ENCODE data around the gene SPON1.

DNA sequence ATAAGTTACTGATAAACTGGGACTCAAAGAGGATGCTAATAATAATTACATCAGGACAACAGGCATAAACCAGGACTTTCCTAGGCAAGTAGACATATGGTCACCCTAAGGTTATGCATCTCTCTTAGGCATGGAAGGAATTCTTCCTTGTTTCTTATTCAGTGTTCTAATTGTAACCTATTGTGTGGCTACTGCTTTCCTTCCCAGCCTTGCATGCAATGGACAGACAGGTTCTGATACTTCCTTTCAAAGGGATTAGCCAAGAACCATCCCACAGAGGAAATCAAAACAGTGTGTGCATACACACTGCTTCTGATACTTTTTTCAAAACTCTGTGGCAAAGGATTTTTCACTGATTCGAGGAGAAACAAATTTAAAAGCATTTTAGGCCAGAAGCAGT, 348.2 kb downstream of the SPON1 start:
- TF ChIP-seq, protein P1, sequence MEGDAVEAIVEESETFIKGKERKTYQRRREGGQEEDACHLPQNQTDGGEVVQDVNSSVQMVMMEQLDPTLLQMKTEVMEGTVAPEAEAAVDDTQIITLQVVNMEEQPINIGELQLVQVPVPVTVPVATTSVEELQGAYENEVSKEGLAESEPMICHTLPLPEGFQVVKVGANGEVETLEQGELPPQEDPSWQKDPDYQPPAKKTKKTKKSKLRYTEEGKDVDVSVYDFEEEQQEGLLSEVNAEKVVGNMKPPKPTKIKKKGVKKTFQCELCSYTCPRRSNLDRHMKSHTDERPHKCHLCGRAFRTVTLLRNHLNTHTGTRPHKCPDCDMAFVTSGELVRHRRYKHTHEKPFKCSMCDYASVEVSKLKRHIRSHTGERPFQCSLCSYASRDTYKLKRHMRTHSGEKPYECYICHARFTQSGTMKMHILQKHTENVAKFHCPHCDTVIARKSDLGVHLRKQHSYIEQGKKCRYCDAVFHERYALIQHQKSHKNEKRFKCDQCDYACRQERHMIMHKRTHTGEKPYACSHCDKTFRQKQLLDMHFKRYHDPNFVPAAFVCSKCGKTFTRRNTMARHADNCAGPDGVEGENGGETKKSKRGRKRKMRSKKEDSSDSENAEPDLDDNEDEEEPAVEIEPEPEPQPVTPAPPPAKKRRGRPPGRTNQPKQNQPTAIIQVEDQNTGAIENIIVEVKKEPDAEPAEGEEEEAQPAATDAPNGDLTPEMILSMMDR (IDR thresholded peaks at IDR 0.05): no peak
- TF ChIP-seq, protein P2, sequence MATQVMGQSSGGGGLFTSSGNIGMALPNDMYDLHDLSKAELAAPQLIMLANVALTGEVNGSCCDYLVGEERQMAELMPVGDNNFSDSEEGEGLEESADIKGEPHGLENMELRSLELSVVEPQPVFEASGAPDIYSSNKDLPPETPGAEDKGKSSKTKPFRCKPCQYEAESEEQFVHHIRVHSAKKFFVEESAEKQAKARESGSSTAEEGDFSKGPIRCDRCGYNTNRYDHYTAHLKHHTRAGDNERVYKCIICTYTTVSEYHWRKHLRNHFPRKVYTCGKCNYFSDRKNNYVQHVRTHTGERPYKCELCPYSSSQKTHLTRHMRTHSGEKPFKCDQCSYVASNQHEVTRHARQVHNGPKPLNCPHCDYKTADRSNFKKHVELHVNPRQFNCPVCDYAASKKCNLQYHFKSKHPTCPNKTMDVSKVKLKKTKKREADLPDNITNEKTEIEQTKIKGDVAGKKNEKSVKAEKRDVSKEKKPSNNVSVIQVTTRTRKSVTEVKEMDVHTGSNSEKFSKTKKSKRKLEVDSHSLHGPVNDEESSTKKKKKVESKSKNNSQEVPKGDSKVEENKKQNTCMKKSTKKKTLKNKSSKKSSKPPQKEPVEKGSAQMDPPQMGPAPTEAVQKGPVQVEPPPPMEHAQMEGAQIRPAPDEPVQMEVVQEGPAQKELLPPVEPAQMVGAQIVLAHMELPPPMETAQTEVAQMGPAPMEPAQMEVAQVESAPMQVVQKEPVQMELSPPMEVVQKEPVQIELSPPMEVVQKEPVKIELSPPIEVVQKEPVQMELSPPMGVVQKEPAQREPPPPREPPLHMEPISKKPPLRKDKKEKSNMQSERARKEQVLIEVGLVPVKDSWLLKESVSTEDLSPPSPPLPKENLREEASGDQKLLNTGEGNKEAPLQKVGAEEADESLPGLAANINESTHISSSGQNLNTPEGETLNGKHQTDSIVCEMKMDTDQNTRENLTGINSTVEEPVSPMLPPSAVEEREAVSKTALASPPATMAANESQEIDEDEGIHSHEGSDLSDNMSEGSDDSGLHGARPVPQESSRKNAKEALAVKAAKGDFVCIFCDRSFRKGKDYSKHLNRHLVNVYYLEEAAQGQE (IDR thresholded peaks at IDR 0.05; ENCODE audit: insufficient read depth in 1 of 2, low read depth in 2 of 2, low read length in 1 of 2): no peak
- no peak for TF ChIP-seq POLR2AphosphoS5 (IDR thresholded peaks at IDR 0.05; ENCODE audit: low read depth, low read length)
